ENCODE measurements around the gene TTLL13. TPM values are rescaled to one million over a fixed set of nuclear protein-coding genes. Genes with fewer than 3 reads are reported as not detected.

The TTLL13 gene
- total RNA-seq, 1 donor from 2014 or later, result not detected

- Histone ChIP-seq H3K4me3 (ENCODE audit: low read depth, low read length) (no peak overlapping the region), H3K27me3 (ENCODE audit: control insufficient read depth, insufficient read depth, low read length) (no peaks in the 10 kb centered on the region), H3K36me3 (ENCODE audit: control insufficient read depth, insufficient read depth, low read length) (peaks cover 7% of the 10 kb centered on the region)
- no peak for DNase-seq (ENCODE audit: low read depth)
- TF ChIP-seq CTCF (IDR thresholded peaks at IDR 0.05; ENCODE audit: insufficient read depth, low read length, poor library complexity, severe bottlenecking), result no peak
Observed at GRCh38 chr15:90227336-90227735, 22.0 kb upstream of the TTLL13 start.

GRCh38 chr15:90227816-90228772 is 21.3 kb upstream of the TTLL13 start:
- DNase-seq (ENCODE audit: low read depth), result no peak
- no peak overlapping the region for H3K4me3 ChIP-seq (ENCODE audit: low read depth, low read length)
- no peaks in the 10 kb centered on the region for H3K27me3 ChIP-seq (ENCODE audit: control insufficient read depth, insufficient read depth, low read length)
- no peak for TF ChIP-seq CTCF (IDR thresholded peaks at IDR 0.05; ENCODE audit: insufficient read depth, low read length, poor library complexity, severe bottlenecking)
- peaks cover 6% of the 10 kb centered on the region for H3K36me3 ChIP-seq (ENCODE audit: control insufficient read depth, insufficient read depth, low read length)

GRCh38 chr15:90228960-90229359 is 20.4 kb upstream of the TTLL13 start:
- Histone ChIP-seq H3K36me3 (ENCODE audit: control insufficient read depth, insufficient read depth, low read length) (peaks cover 6% of the 10 kb centered on the region), H3K4me3 (ENCODE audit: low read depth, low read length) (no peak overlapping the region), H3K27me3 (ENCODE audit: control insufficient read depth, insufficient read depth, low read length) (no peaks in the 10 kb centered on the region)
- TF ChIP-seq CTCF (IDR thresholded peaks at IDR 0.05; ENCODE audit: insufficient read depth, low read length, poor library complexity, severe bottlenecking), result no peak
- DNase-seq (ENCODE audit: low read depth), result no peak

- TF ChIP-seq CTCF (IDR thresholded peaks at IDR 0.05; ENCODE audit: insufficient read depth, low read length, poor library complexity, severe bottlenecking), result no peak
- Histone ChIP-seq H3K36me3 (ENCODE audit: control insufficient read depth, insufficient read depth, low read length) (peaks cover 6% of the 10 kb centered on the region), H3K4me3 (ENCODE audit: low read depth, low read length) (no peak overlapping the region), H3K27me3 (ENCODE audit: control insufficient read depth, insufficient read depth, low read length) (no peaks in the 10 kb centered on the region)
- no peak for DNase-seq (ENCODE audit: low read depth)
Observed at GRCh38 chr15:90230071-90230494, 19.3 kb upstream of the TTLL13 start.

- Histone ChIP-seq H3K4me3 (ENCODE audit: low read depth, low read length) (no peak overlapping the region), H3K36me3 (ENCODE audit: control insufficient read depth, insufficient read depth, low read length) (peaks cover 5% of the 10 kb centered on the region), H3K27me3 (ENCODE audit: control insufficient read depth, insufficient read depth, low read length) (no peaks in the 10 kb centered on the region)
- TF ChIP-seq CTCF (IDR thresholded peaks at IDR 0.05; ENCODE audit: insufficient read depth, low read length, poor library complexity, severe bottlenecking), result no peak
- no peak for DNase-seq (ENCODE audit: low read depth)
Observed at GRCh38 chr15:90230610-90231009, 18.7 kb upstream of the TTLL13 start.
